HEK293 (cell line): ENCODE results near the gene MBD6.

Experiments
- ZBTB49 ChIP-seq: fragments of 450-650 bp; formaldehyde crosslinking; IDR thresholded peaks from 2 replicates; pipeline ENCODE4 v1.5.1; 2016; ENCODE audit warnings: missing biosample characterization, missing genetic modification characterization, low read depth
- ZNF311 ChIP-seq: fragments of 450-650 bp; formaldehyde crosslinking; IDR thresholded peaks from 2 replicates; pipeline ENCODE4 v1.5.1; 2017; ENCODE audit warnings: missing biosample characterization, missing genetic modification characterization, borderline replicate concordance
- ZNF747 ChIP-seq: fragments of 450-650 bp; formaldehyde crosslinking; IDR thresholded peaks from 2 replicates; pipeline ENCODE4 v1.5.1; 2016; ENCODE audit warnings: missing biosample characterization, missing genetic modification characterization

- TF ChIP-seq ZBTB49 (tag by site-specific recombination) (no peak), ZNF747 (tag by site-specific recombination) (no peak), ZNF311 (no peak)
Measured at GRCh38 chr12:57529831-57530230, 7.2 kb downstream of the MBD6 start.
